ENCODE data around the gene MUC5AC.
"Not testable (repeated sequence)": the region's sequence is repeated elsewhere in the genome, so short reads cannot be mapped to it uniquely, and the experiment has no call there.

MUC5AC gene

GRCh38 chr11:1177771-1178090 lies 20.0 kb downstream of the MUC5AC start:
- no peak for DNase-seq

GRCh38 chr11:1178201-1178885 lies 20.6 kb downstream of the MUC5AC start:
- no peak for DNase-seq

GRCh38 chr11:1178906-1179305 lies 21.2 kb downstream of the MUC5AC start:
- DNase-seq: no peak

GRCh38 chr11:1179641-1180040 lies 21.9 kb downstream of the MUC5AC start:
- DNase-seq: no peak

- DNase-seq: no peak
Measured at GRCh38 chr11:1180171-1180570, 22.4 kb downstream of the MUC5AC start.

- no peak for DNase-seq
Measured at GRCh38 chr11:1180947-1181391, 23.2 kb downstream of the MUC5AC start.

GRCh38 chr11:1181420-1181819 lies 23.7 kb downstream of the MUC5AC start:
- DNase-seq: no peak

GRCh38 chr11:1181853-1182535 lies 24.2 kb downstream of the MUC5AC start:
- no peak for DNase-seq

GRCh38 chr11:1184139-1184538 lies 26.4 kb downstream of the MUC5AC start:
- DNase-seq: not testable (repeated sequence)

- not testable (repeated sequence) for DNase-seq
Measured at GRCh38 chr11:1188451-1189130, 30.8 kb downstream of the MUC5AC start.

- DNase-seq: not testable (repeated sequence)
Measured at GRCh38 chr11:1189816-1190215, 32.1 kb downstream of the MUC5AC start.

GRCh38 chr11:1191786-1192470 lies 34.2 kb downstream of the MUC5AC start:
- DNase-seq: not testable (repeated sequence)

GRCh38 chr11:1192741-1193325 lies 35.1 kb downstream of the MUC5AC start:
- DNase-seq: no peak

- no peak for DNase-seq
Measured at GRCh38 chr11:1193326-1194230, 35.8 kb downstream of the MUC5AC start.

- no peak for DNase-seq
Measured at GRCh38 chr11:1194231-1194976, 36.7 kb downstream of the MUC5AC start.

GRCh38 chr11:1194977-1195681 lies 37.4 kb downstream of the MUC5AC start:
- no peak for DNase-seq

GRCh38 chr11:1195682-1196515 lies 38.1 kb downstream of the MUC5AC start:
- DNase-seq: no peak

GRCh38 chr11:1196516-1197391 lies 39.0 kb downstream of the MUC5AC start:
- DNase-seq: no peak
